CD4-positive, alpha-beta T cell (primary cell): ENCODE results near the gene RANGAP1. TPM values are rescaled to one million over a fixed set of nuclear protein-coding genes. Genes with fewer than 3 reads are reported as not detected.
A peak's percentile ranks its signal among the peaks of the same experiment; 100 is the strongest.

Experiments
- ATAC-seq: fragments of 200-7000 bp; cut with Tn5 transposase; one replicate; pipeline ENCODE4 v1.10.0; 2022; ENCODE audit warnings: mild to moderate bottlenecking; ENCODE audit not compliant: poor library complexity
- CTCF ChIA-PET: fragments of 350-600 bp; sonication (Branson Sonifier 250); formaldehyde crosslinking; loops from one replicate; lab custom pipeline; 2021; ENCODE audit warnings: antibody characterized with exemption, inconsistent platforms; lab: Charles Lee
- POLR2A ChIA-PET: fragments of 350-600 bp; sonication (Branson Sonifier 250); formaldehyde crosslinking; loops from one replicate; lab custom pipeline; 2021; ENCODE audit warnings: antibody characterized with exemption, inconsistent platforms; lab: Charles Lee
- DNase-seq, 14 experiments: peaks; one replicate each; pipeline ENCODE4 v3.0.0-alpha.2; 2013 to 2020; ENCODE audit warnings: mixed read lengths in 2 of 14
- H3K27ac ChIP-seq, 2 donors: one replicate each; pipeline versions ENCODE4 v1.5.1 to v1.7.0; 2013; ENCODE audit warnings: low read length in 2 of 2, low read depth in 1 of 2, mild to moderate bottlenecking in 1 of 2
- H3K27me3 ChIP-seq, 2 experiments: 1 replicate in 1 of 2; 2 replicates in 1 of 2; pipeline versions ENCODE4 v1.6.1 to v1.7.0; 2013; ENCODE audit warnings: low read length in 2 of 2, control low read depth in 1 of 2, mild to moderate bottlenecking in 1 of 2, moderate library complexity in 1 of 2; ENCODE audit not compliant: insufficient read depth in 2 of 2, control insufficient read depth in 1 of 2
- H3K36me3 ChIP-seq: one replicate; pipeline ENCODE4 v1.6.1; 2013; ENCODE audit warnings: low read length, control low read depth; ENCODE audit not compliant: insufficient read depth
- H3K4me1 ChIP-seq: one replicate; pipeline ENCODE4 v1.6.1; 2013; ENCODE audit warnings: low read length, control low read depth; ENCODE audit not compliant: insufficient read depth
- H3K4me3 ChIP-seq: one replicate; pipeline ENCODE4 v1.5.1; 2013; ENCODE audit warnings: mild to moderate bottlenecking, low read length, moderate library complexity
- H3K9me3 ChIP-seq, 2 experiments: 1 replicate in 1 of 2; 2 replicates in 1 of 2; pipeline versions ENCODE4 v1.6.1 to v1.7.0; 2013; ENCODE audit warnings: low read length in 2 of 2, mild to moderate bottlenecking in 2 of 2, control low read depth in 1 of 2, moderate library complexity in 1 of 2; ENCODE audit not compliant: control insufficient read depth in 1 of 2, insufficient read depth in 1 of 2
- H3K27ac Mint-ChIP-seq: one replicate; pipeline ENCODE4 v1.8.0; 2020; ENCODE audit warnings: mixed read lengths
- H3K27me3 Mint-ChIP-seq: one replicate; pipeline ENCODE4 v1.8.0; 2021; ENCODE audit warnings: mixed read lengths
- H3K36me3 Mint-ChIP-seq: one replicate; pipeline ENCODE4 v1.8.0; 2021; ENCODE audit warnings: low read depth, mixed read lengths
- H3K4me1 Mint-ChIP-seq: one replicate; pipeline ENCODE4 v1.8.0; 2021; ENCODE audit warnings: low read depth, mixed read lengths
- H3K4me3 Mint-ChIP-seq: one replicate; pipeline ENCODE4 v1.8.0; 2020; ENCODE audit warnings: mild to moderate bottlenecking, mixed read lengths
- H3K9me3 Mint-ChIP-seq: one replicate; pipeline ENCODE4 v1.8.0; 2020; ENCODE audit warnings: mixed read lengths
- intact Hi-C, 2 experiments: fragments of 100-400 bp; cut with DNase I in 1 of 2; cut with micrococcal nuclease in 1 of 2; formaldehyde crosslinking; loops; one replicate each; pipeline versions ENCODE4 v1.15.1 to v1.9.0; 2023 to 2025; cut with DNase I, micrococcal nuclease
- total RNA-seq, 174 experiments: library from RNA in 2 of 174; stranded (reverse) in 2 of 174; gene quantifications; one replicate each; pipeline ENCODE4 v1.2.3 and lab custom pipeline; 2021 to 2026
- TF ChIP-seq, protein P1 (sequence below): fragments of 200-600 bp; IDR thresholded peaks from one replicate; pipeline ENCODE4 v1.8.0; 2022; ENCODE audit warnings: antibody characterized with exemption, mild to moderate bottlenecking

RANGAP1 gene
- total RNA-seq, 2 experiments from 2014 or later: 163 to 172 TPM

- Histone ChIP-seq H3K27ac (no peak overlapping the region), H3K9me3 (no peaks in the 10 kb centered on the region), H3K4me3 (no peak overlapping the region), H3K27me3 (no peaks in the 10 kb centered on the region), H3K36me3 (peaks cover 74% of the 10 kb centered on the region), H3K4me1 (peaks cover 16% of the 10 kb centered on the region)
- peaks cover 76% of the 10 kb centered on the region for H3K36me3 Mint-ChIP-seq
- ATAC-seq: no peak
- ChIA-PET CTCF (interaction anchor here (0.6 to 1.3 kb wide), 2 partner anchors 21 to 294 kb away, joined by 3 to 7 read pairs; partner anchors contain the start of gene ZC3H7B), POLR2A (interaction anchor here (1.0 kb wide), 1 partner anchor 188 kb away, joined by 3 read pairs; the partner anchor contains the start of genes ACO2 and PHF5A)
- no peak overlapping the region for H3K4me3 Mint-ChIP-seq
- H3K27ac Mint-ChIP-seq: no peak overlapping the region
- no peak for DNase-seq
- no peaks in the 10 kb centered on the region for H3K27me3 Mint-ChIP-seq
- intact Hi-C loops: loop anchor here in 1 of 2 experiments (10.0 kb wide), 2 partner anchors 165 to 265 kb away; partner anchors contain the start of genes POLR3H and TOB2
- TF ChIP-seq, protein P1, sequence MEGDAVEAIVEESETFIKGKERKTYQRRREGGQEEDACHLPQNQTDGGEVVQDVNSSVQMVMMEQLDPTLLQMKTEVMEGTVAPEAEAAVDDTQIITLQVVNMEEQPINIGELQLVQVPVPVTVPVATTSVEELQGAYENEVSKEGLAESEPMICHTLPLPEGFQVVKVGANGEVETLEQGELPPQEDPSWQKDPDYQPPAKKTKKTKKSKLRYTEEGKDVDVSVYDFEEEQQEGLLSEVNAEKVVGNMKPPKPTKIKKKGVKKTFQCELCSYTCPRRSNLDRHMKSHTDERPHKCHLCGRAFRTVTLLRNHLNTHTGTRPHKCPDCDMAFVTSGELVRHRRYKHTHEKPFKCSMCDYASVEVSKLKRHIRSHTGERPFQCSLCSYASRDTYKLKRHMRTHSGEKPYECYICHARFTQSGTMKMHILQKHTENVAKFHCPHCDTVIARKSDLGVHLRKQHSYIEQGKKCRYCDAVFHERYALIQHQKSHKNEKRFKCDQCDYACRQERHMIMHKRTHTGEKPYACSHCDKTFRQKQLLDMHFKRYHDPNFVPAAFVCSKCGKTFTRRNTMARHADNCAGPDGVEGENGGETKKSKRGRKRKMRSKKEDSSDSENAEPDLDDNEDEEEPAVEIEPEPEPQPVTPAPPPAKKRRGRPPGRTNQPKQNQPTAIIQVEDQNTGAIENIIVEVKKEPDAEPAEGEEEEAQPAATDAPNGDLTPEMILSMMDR: no peak
- peaks cover 32% of the 10 kb centered on the region for H3K4me1 Mint-ChIP-seq
- no peaks in the 10 kb centered on the region for H3K9me3 Mint-ChIP-seq
These were observed 5.9 kb downstream of the RANGAP1 start for GRCh38 chr22:41280065-41280464.

DNA sequence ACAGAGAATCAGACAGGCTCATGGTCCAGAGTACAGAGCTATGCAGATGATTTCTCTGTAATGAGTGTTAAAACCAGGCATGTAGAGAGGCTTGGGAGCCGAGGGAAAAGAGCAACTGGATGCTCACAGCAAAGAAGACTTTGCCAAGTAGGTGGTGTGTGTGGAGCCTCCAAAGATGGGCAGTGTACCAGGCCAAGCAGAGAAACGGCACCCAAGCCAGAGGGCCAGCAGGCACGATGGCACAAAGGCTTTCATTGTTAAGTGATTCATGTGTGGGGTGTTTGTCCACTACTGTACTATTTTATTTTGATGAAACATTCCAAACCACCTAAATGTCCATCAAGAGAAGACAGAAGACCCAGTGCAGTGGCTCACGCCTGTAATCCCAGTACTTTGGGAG is 11.1 kb downstream of the RANGAP1 start:
- Histone ChIP-seq H3K36me3 (peaks cover 83% of the 10 kb centered on the region), H3K9me3 (no peaks in the 10 kb centered on the region), H3K27me3 (no peaks in the 10 kb centered on the region), H3K4me3 (no peak overlapping the region), H3K27ac (no peak overlapping the region), H3K4me1 (no peaks in the 10 kb centered on the region)
- ATAC-seq: no peak
- Mint-ChIP-seq H3K27ac (peak overlapping the region; percentile 20), H3K27me3 (no peaks in the 10 kb centered on the region), H3K4me1 (no peaks in the 10 kb centered on the region), H3K36me3 (peaks cover 80% of the 10 kb centered on the region), H3K9me3 (no peaks in the 10 kb centered on the region), H3K4me3 (peak overlapping the region; percentile 48)
- TF ChIP-seq, protein P1: no peak
- no peak for DNase-seq
- ChIA-PET POLR2A (interaction anchor here (1.1 to 1.3 kb wide), 2 partner anchors 12 kb away, joined by 3 to 4 read pairs; no protein-coding TSS in a partner anchor), CTCF (interaction anchor here (2.0 kb wide), 1 partner anchor 26 kb away, joined by 6 read pairs; the partner anchor contains the start of gene ZC3H7B)
- intact Hi-C loops: loop anchor here in 1 of 2 experiments (5.0 kb wide), 1 partner anchor 77 kb away; no protein-coding TSS in a partner anchor

GRCh38 chr22:41273128-41273527 is 12.9 kb downstream of the RANGAP1 start:
- H3K4me3 Mint-ChIP-seq: no peak overlapping the region
- no peaks in the 10 kb centered on the region for H3K27me3 ChIP-seq
- POLR2A ChIA-PET: no interaction called here
- peaks cover 84% of the 10 kb centered on the region for H3K36me3 ChIP-seq
- no peak overlapping the region for H3K27ac ChIP-seq
- no peaks in the 10 kb centered on the region for H3K9me3 ChIP-seq
- no peak overlapping the region for H3K4me3 ChIP-seq
- H3K4me1 ChIP-seq: no peaks in the 10 kb centered on the region
- no peaks in the 10 kb centered on the region for H3K4me1 Mint-ChIP-seq
- ATAC-seq (no peak), DNase-seq (no peak)
- intact Hi-C loops: loop anchor here in 1 of 2 experiments (5.0 kb wide), 1 partner anchor 79 kb away; no protein-coding TSS in a partner anchor
- TF ChIP-seq, protein P1: no peak
- no peaks in the 10 kb centered on the region for H3K27me3 Mint-ChIP-seq
- no peaks in the 10 kb centered on the region for H3K9me3 Mint-ChIP-seq
- H3K27ac Mint-ChIP-seq: no peak overlapping the region
- peaks cover 77% of the 10 kb centered on the region for H3K36me3 Mint-ChIP-seq
- CTCF ChIA-PET: interaction anchor here (2.0 to 2.6 kb wide), 2 partner anchors 28 to 35 kb away, joined by 6 to 7 read pairs; partner anchors contain the start of gene ZC3H7B
